GM19438 (cell line): ENCODE data around the gene MRPL44.

ENCODE experiments used
- ATAC-seq: cut with Tn5 transposase; IDR thresholded peaks from one replicate; pipeline ENCODE4 v1.9.1; 2021; ENCODE audit warnings: low read depth; ENCODE audit not compliant: unreplicated experiment

The MRPL44 gene

GRCh38 chr2:223969856-223970255 lies 12.6 kb downstream of the MRPL44 start:
- ATAC-seq, result no peak

- peak; percentile 66 for ATAC-seq
Measured at GRCh38 chr2:223970343-223971128, 13.3 kb downstream of the MRPL44 start.

- no peak for ATAC-seq
Measured at GRCh38 chr2:223971731-223972130, 14.5 kb downstream of the MRPL44 start.

- ATAC-seq, result no peak
Measured at GRCh38 chr2:223972656-223973102, 15.4 kb downstream of the MRPL44 start.

- no peak for ATAC-seq
Measured at GRCh38 chr2:223973606-223974005, 16.3 kb downstream of the MRPL44 start.

GRCh38 chr2:223976635-223977226 lies 19.5 kb downstream of the MRPL44 start:
- no peak for ATAC-seq

GRCh38 chr2:223978451-223978850 lies 21.2 kb downstream of the MRPL44 start:
- ATAC-seq, result no peak

GRCh38 chr2:223979730-223980396 lies 22.6 kb downstream of the MRPL44 start:
- no peak for ATAC-seq

GRCh38 chr2:223980397-223980735 lies 23.1 kb downstream of the MRPL44 start:
- no peak for ATAC-seq

- no peak for ATAC-seq
Measured at GRCh38 chr2:223980803-223981202, 23.5 kb downstream of the MRPL44 start.

- ATAC-seq, result no peak
Measured at GRCh38 chr2:223981241-223981640, 24.0 kb downstream of the MRPL44 start.

GRCh38 chr2:223989206-223989855 lies 32.1 kb downstream of the MRPL44 start:
- no peak for ATAC-seq

GRCh38 chr2:223989856-223990232 lies 32.6 kb downstream of the MRPL44 start:
- no peak for ATAC-seq

- no peak for ATAC-seq
Measured at GRCh38 chr2:223991611-223992010, 34.3 kb downstream of the MRPL44 start.

- ATAC-seq, result peak; percentile 73
Measured at GRCh38 chr2:223993634-223994232, 36.5 kb downstream of the MRPL44 start.

GRCh38 chr2:223994562-223995162 lies 37.4 kb downstream of the MRPL44 start:
- no peak for ATAC-seq

GRCh38 chr2:223995569-223995968 lies 38.3 kb downstream of the MRPL44 start:
- no peak for ATAC-seq

GRCh38 chr2:223996391-223996790 lies 39.1 kb downstream of the MRPL44 start:
- ATAC-seq, result no peak

GRCh38 chr2:223997938-223998337 lies 40.7 kb downstream of the MRPL44 start:
- ATAC-seq, result no peak

- no peak for ATAC-seq
Measured at GRCh38 chr2:223998948-223999347, 41.7 kb downstream of the MRPL44 start.
